CD4-positive, alpha-beta T cell treated with Interferon gamma for 1 hour (primary cell): ENCODE results near the gene IZUMO4.
"Not testable (repeated sequence)": the region's sequence is repeated elsewhere in the genome, so short reads cannot be mapped to it uniquely, and the experiment has no call there.

Experiments
- DNase-seq: peaks from one replicate; pipeline ENCODE4 v3.0.0-alpha.2; 2020

IZUMO4 gene

GRCh38 chr19:2129022-2129421 lies 32.3 kb downstream of the IZUMO4 start:
- no peak for DNase-seq

- no peak for DNase-seq
Measured at GRCh38 chr19:2129486-2129885, 32.8 kb downstream of the IZUMO4 start.

- no peak for DNase-seq
Measured at GRCh38 chr19:2129892-2130770, 33.4 kb downstream of the IZUMO4 start.

- DNase-seq, result not testable (repeated sequence)
Measured at GRCh38 chr19:2131012-2131975, 34.6 kb downstream of the IZUMO4 start.

- no peak for DNase-seq
Measured at GRCh38 chr19:2132191-2132590, 35.5 kb downstream of the IZUMO4 start.

- no peak for DNase-seq
Measured at GRCh38 chr19:2132731-2133490, 36.2 kb downstream of the IZUMO4 start.

GRCh38 chr19:2135474-2136402 lies 39.0 kb downstream of the IZUMO4 start:
- no peak for DNase-seq

- no peak for DNase-seq
Measured at GRCh38 chr19:2136796-2137195, 40.1 kb downstream of the IZUMO4 start.

- no peak for DNase-seq
Measured at GRCh38 chr19:2138061-2138728, 41.5 kb downstream of the IZUMO4 start.

- DNase-seq, result no peak
Measured at GRCh38 chr19:2139385-2140137, 42.8 kb downstream of the IZUMO4 start.

GRCh38 chr19:2140138-2140569 lies 43.4 kb downstream of the IZUMO4 start:
- no peak for DNase-seq

- DNase-seq, result no peak
Measured at GRCh38 chr19:2142173-2142829, 45.6 kb downstream of the IZUMO4 start.

GRCh38 chr19:2144190-2144589 lies 47.5 kb downstream of the IZUMO4 start:
- DNase-seq, result no peak

- DNase-seq, result no peak
Measured at GRCh38 chr19:2145831-2146241, 49.1 kb downstream of the IZUMO4 start.

- no peak for DNase-seq
Measured at GRCh38 chr19:2148482-2149135, 51.9 kb downstream of the IZUMO4 start.
